Muscle of arm (tissue), 12 donors: Measurements from ENCODE around the gene TMTC2. TPM values are rescaled to one million over a fixed set of nuclear protein-coding genes. Genes with fewer than 3 reads are reported as not detected.
"Not testable (repeated sequence)": the region's sequence is repeated elsewhere in the genome, so short reads cannot be mapped to it uniquely, and the experiment has no call there.

Experiments used
- DNase-seq: peaks from one replicate; pipeline ENCODE4 v3.0.0-alpha.2; 2013
- polyA plus RNA-seq, 12 donors: library from polyadenylated mRNA; unstranded; fragments of 120-200 nt; gene quantifications; one replicate each; pipeline ENCODE4 v1.2.1, GENCODE V29; 2013; ENCODE audit not compliant: insufficient read length in 12 of 12

The TMTC2 gene
- polyA plus RNA-seq, 12 donors = 12.8 to 24.8 (median 20.4) TPM; not detected in 1

GRCh38 chr12:82723093-82723492, 36.4 kb downstream of the TMTC2 start:
- DNase-seq = no peak

- DNase-seq = no peak
These were observed 37.2 kb downstream of the TMTC2 start for GRCh38 chr12:82723891-82724290.

GRCh38 chr12:82725741-82726140, 39.0 kb downstream of the TMTC2 start:
- no peak for DNase-seq

- DNase-seq = no peak
These were observed 41.2 kb downstream of the TMTC2 start for GRCh38 chr12:82727886-82728285.

GRCh38 chr12:82728710-82729109, 42.0 kb downstream of the TMTC2 start:
- no peak for DNase-seq

- DNase-seq = peak; percentile 35
These were observed 44.3 kb downstream of the TMTC2 start for GRCh38 chr12:82730953-82731459.

- no peak for DNase-seq
These were observed 53.7 kb downstream of the TMTC2 start for GRCh38 chr12:82740129-82741000.

- no peak for DNase-seq
These were observed 58.5 kb downstream of the TMTC2 start for GRCh38 chr12:82745063-82745674.

- no peak for DNase-seq
These were observed 59.1 kb downstream of the TMTC2 start for GRCh38 chr12:82745807-82746206.

- DNase-seq = no peak
These were observed 60.0 kb downstream of the TMTC2 start for GRCh38 chr12:82746668-82747067.

GRCh38 chr12:82749015-82749414, 62.3 kb downstream of the TMTC2 start:
- DNase-seq = no peak

- DNase-seq = no peak
These were observed 68.2 kb downstream of the TMTC2 start for GRCh38 chr12:82754856-82755255.

GRCh38 chr12:82756303-82756702, 69.6 kb downstream of the TMTC2 start:
- no peak for DNase-seq

- DNase-seq = no peak
These were observed 70.4 kb downstream of the TMTC2 start for GRCh38 chr12:82757059-82757458.

GRCh38 chr12:82757656-82758055, 71.0 kb downstream of the TMTC2 start:
- no peak for DNase-seq

- DNase-seq = peak; percentile 6
These were observed 72.1 kb downstream of the TMTC2 start for GRCh38 chr12:82758749-82759330.

GRCh38 chr12:82760423-82760822, 73.7 kb downstream of the TMTC2 start:
- DNase-seq = no peak

- not testable (repeated sequence) for DNase-seq
These were observed 78.5 kb downstream of the TMTC2 start for GRCh38 chr12:82765206-82765605.

GRCh38 chr12:82765971-82766705, 79.4 kb downstream of the TMTC2 start:
- DNase-seq = no peak

- DNase-seq = no peak
These were observed 88.0 kb downstream of the TMTC2 start for GRCh38 chr12:82774666-82775065.

- no peak for DNase-seq
These were observed 93.8 kb downstream of the TMTC2 start for GRCh38 chr12:82780517-82780916.
